Measurements from ENCODE around the gene DEFB115. TPM values are rescaled to one million over a fixed set of nuclear protein-coding genes. Genes with fewer than 3 reads are reported as not detected.
A peak's percentile ranks its signal among the peaks of the same experiment; 100 is the strongest.

Gene DEFB115
- total RNA-seq, 1 experiment from 2014 or later: not detected

GRCh38 chr20:31260326-31260932 lies 3.0 kb downstream of the DEFB115 start:
- no peaks in the 10 kb centered on the region for H3K4me1 Mint-ChIP-seq
- no peak overlapping the region for H3K9ac ChIP-seq (ENCODE audit: extremely low read depth, insufficient read length, low read length)
- H3K14ac ChIP-seq (ENCODE audit: insufficient read depth, low read length): no peak overlapping the region
- H3K4ac ChIP-seq (ENCODE audit: low read depth, low read length): no peak overlapping the region
- no peak overlapping the region for H3K56ac ChIP-seq (ENCODE audit: insufficient read length, low read depth, low read length)
- no peak overlapping the region for H3T11ph ChIP-seq (ENCODE audit: low read length)
- no peak for DNase-seq
- no peak overlapping the region for H2BK20ac ChIP-seq (ENCODE audit: low read depth, low read length, poor library complexity, severe bottlenecking)
- no peaks in the 10 kb centered on the region for H3K27me3 ChIP-seq (ENCODE audit: insufficient read depth, low read length)
- H3K23me2 ChIP-seq (ENCODE audit: insufficient read length, low read depth, low read length, poor library complexity, severe bottlenecking): no peaks in the 10 kb centered on the region
- no peak overlapping the region for H2AK5ac ChIP-seq (ENCODE audit: insufficient read length, low read length)
- no peak overlapping the region for H3K27ac Mint-ChIP-seq
- no peak overlapping the region for H2BK15ac ChIP-seq (ENCODE audit: low read depth, low read length)
- no peaks in the 10 kb centered on the region for H4K20me1 ChIP-seq (ENCODE audit: control insufficient read depth, insufficient read depth, insufficient read length)
- H3K23ac ChIP-seq (ENCODE audit: insufficient read length, low read depth, low read length): no peak overlapping the region
- no peak overlapping the region for H3K4me2 ChIP-seq (ENCODE audit: insufficient read depth, insufficient read length, low read length)
- no peak overlapping the region for H2BK120ac ChIP-seq (ENCODE audit: low read depth, low read length, poor library complexity, severe bottlenecking)
- no peak overlapping the region for H3K18ac ChIP-seq (ENCODE audit: insufficient read length, low read depth, low read length)
- no peaks in the 10 kb centered on the region for H3K4me1 ChIP-seq (ENCODE audit: insufficient read depth, low read length)
- peaks cover 66% of the 10 kb centered on the region for H3K9me3 ChIP-seq (ENCODE audit: control insufficient read depth, low read depth, low read length)
- no peaks in the 10 kb centered on the region for H3K79me2 ChIP-seq (ENCODE audit: insufficient read depth, low read length)
- H2AFZ ChIP-seq (ENCODE audit: low read length): no peak overlapping the region
- no peak overlapping the region for H3K4me3 Mint-ChIP-seq
- peak; percentile 48; the same call in 2 of the 3 replicates for TF ChIP-seq CTCF (conservative IDR thresholded peaks at IDR 0.05)
- peaks cover under 1 to 38% (median 10%) of the 10 kb centered on the region in 3 experiments; a peak in 4 of 7 replicates for H3K36me3 Mint-ChIP-seq (ENCODE audit: insufficient read depth in 1 of 3, low read depth in 3 of 3)
- H3K79me1 ChIP-seq (ENCODE audit: insufficient read depth, low read depth, low read length, poor library complexity, severe bottlenecking): no peaks in the 10 kb centered on the region
- H2BK5ac ChIP-seq (ENCODE audit: insufficient read length, low read length): no peak overlapping the region
- H4K91ac ChIP-seq (ENCODE audit: insufficient read length, low read depth, low read length): no peak overlapping the region
- WGBS (ENCODE audit: extremely low coverage, insufficient read length, low lambda C conversion rate): no CpG with 5 or more reads among the region's 6 CpGs
- H3K27ac ChIP-seq (ENCODE audit: insufficient read length, low read depth, low read length): no peak overlapping the region
- no peak overlapping the region for H4K8ac ChIP-seq (replicated peaks; ENCODE audit: insufficient read length, low read depth, low read length)
- H4K5ac ChIP-seq (ENCODE audit: insufficient read length, low read depth, low read length): no peak overlapping the region
- H3K27me3 Mint-ChIP-seq (ENCODE audit: low read depth): no peaks in the 10 kb centered on the region; the same call in 1 of the 2 replicates
- no peak overlapping the region for H2BK12ac ChIP-seq (ENCODE audit: insufficient read length, low read depth, low read length)
- peaks cover 92 to 94% of the 10 kb centered on the region in 2 experiments for H3K9me3 Mint-ChIP-seq
